Activated T-helper 9 cell treated with anti-CD3 and anti-CD28 coated beads, Interleukin-2, amount 50 U/mL, for 16 hours (primary cell): ENCODE data around the gene ZBTB21.
"Not testable (repeated sequence)": the region's sequence is repeated elsewhere in the genome, so short reads cannot be mapped to it uniquely, and the experiment has no call there.

Experiments
- DNase-seq: peaks from one replicate; pipeline ENCODE4 v3.0.0-alpha.2; 2020; ENCODE audit warnings: low read depth

The ZBTB21 gene

GRCh38 chr21:41967708-41968107, 42.5 kb downstream of the ZBTB21 start:
- DNase-seq, result no peak

DNA sequence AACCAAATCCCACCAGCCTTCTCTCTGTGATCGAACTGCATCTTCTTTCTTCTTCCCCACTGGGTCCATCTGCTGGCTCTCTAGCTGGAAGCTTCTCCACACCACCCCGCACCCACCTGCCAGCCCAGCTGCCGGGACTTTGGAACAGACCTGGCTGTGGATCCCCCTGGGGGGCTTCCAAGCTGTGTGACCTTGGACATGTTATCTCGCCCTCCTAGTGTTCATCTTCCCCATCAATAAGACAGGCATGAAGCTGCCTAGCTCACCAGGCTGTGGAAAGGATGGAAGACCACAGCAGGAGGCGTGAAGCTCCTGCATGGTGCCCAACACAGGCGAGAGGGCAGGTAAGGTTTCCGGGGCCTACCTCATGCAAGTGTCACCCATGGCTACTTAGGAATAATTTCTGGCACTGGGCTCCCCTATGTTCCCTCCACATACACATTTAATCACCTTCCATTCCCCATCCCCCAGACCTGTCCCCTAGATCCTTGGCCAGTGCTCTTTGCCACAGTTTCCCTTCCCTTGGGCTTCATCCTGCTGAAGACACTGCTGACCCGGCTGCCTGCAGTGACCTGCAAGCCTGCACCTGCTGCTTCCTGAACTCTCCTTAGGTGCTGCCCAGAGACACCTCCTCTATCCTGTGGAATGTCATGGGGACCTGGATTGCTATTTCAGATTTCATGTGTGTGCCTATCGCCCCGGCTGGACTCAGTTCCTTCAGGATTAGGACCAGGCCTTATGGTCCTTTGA, 43.1 kb downstream of the ZBTB21 start:
- no peak for DNase-seq

DNA sequence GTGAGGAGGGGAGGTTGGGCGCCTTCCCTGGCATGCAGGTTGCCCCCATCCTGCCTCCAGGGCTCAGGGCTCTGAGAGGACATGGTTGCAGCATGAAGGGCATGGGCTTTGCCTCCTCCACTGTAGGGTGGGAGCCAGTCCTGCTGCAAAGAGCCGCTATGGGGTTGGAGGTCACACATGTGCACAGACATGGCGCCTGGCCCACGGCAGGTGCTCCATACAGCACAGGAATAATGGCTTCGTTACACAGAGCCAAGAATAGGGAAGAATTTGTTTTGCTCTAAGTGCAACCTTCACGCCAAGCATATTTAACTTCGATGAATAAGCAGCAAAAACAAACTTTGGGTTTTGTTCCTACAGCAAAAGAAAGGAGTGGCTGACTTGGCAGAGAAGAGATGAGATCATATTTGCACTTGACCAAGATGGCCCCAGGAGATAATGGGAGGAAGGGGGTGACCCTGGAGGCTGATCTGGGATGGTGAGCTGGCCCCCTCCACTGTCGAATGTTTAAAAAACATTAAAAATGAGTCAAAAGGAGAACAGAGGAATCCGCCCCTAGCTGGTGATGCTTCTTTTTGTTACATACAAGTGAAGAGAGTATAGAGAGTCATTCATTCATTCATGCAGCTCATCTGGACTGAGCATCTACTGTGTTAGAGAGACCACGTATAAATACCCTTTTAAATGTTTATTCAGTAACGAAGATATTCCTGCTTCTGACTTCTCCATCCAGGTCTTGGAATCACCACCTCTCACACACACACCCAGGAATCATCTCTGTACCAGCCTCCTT, 43.9 kb downstream of the ZBTB21 start:
- no peak for DNase-seq

- DNase-seq, result no peak
Observed at GRCh38 chr21:41965461-41966013, 44.6 kb downstream of the ZBTB21 start.

GRCh38 chr21:41965045-41965444, 45.1 kb downstream of the ZBTB21 start:
- DNase-seq, result no peak

GRCh38 chr21:41964171-41964570, 46.0 kb downstream of the ZBTB21 start:
- DNase-seq, result no peak

DNA sequence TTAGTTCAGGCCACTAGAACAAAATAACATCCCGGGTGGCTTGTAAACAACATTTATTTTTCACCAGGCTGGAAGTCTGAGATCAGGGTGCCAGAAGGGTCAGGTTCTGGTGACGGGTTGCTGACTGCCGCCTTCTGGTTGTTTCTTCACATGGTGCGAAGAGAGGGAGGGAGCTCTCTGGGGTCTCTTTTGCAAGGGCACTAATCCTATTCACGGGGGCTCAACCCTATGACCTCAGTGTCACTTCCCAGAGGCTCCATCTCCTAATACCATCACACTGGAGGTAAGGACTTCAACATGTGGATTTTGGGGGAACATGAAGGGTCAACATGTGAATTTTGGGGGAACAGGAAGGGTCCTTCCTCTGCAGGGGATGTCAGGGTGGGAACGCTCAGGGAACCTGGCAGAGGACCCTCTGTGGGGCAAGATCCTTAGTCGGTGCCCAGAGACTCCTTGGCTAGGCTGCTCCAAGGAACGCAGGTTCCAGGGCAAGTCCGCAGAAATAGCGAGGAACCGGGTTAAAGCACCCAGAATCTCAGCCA, 47.7 kb downstream of the ZBTB21 start:
- DNase-seq, result no peak

DNA sequence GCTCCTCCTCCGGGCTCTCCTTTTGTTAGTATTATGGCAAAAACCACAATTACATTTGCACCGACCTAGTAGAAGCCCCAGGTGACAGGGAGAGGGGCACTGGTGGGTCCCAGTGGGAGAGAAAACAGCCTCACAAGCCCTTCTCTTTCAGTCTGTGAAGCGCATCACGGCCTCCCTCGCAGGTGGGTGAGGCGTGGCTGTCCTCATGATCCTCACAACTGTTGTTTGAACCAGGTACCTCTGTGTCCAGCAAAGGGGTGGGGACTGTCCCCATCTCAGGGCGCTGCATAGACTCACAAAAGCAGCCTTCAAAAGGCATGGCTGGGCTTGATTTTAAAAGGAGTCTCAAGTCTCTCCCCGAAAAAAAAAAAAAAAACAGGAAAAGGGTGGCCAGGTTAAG, 48.4 kb downstream of the ZBTB21 start:
- no peak for DNase-seq

GRCh38 chr21:41961282-41961701, 48.9 kb downstream of the ZBTB21 start:
- no peak for DNase-seq

DNA sequence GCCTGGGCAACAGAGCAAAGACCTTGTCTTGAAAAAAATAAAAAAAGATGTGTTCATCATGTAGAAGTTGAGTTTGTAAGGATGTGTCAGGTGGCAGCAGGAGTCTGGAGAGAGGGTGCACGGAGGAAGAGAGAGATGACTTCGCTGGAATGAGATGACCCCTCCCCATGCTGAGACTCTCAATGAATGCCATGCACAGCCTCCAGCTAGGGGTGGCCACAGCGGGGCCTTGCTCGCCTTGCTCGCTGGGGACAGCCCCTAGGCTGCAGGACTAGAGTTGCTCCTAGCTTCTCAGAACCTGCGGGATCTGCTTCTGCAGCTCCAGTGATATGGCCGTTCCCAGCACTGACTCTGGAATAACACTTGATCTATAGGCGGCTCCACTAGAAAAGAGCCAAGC, 49.8 kb downstream of the ZBTB21 start:
- no peak for DNase-seq

DNA sequence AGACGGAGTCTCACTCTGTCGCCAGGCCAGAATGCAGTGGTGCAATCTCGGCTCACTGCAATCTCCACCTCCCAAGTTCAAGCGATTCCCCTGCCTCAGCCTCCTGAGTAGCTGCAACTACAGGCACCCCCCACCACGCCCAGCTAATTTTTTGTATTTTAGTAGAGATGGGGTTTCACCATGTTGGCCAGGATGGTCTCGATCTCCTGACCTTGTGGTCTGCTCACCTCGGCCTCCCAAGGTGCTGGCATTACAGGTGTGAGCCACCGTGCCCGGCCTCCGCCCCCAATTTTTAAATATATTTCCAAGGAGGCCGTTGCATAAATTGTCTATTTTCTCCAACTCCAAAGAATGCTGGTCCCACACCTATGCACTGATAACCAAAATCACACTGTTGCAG, 50.5 kb downstream of the ZBTB21 start:
- not testable (repeated sequence) for DNase-seq

DNA sequence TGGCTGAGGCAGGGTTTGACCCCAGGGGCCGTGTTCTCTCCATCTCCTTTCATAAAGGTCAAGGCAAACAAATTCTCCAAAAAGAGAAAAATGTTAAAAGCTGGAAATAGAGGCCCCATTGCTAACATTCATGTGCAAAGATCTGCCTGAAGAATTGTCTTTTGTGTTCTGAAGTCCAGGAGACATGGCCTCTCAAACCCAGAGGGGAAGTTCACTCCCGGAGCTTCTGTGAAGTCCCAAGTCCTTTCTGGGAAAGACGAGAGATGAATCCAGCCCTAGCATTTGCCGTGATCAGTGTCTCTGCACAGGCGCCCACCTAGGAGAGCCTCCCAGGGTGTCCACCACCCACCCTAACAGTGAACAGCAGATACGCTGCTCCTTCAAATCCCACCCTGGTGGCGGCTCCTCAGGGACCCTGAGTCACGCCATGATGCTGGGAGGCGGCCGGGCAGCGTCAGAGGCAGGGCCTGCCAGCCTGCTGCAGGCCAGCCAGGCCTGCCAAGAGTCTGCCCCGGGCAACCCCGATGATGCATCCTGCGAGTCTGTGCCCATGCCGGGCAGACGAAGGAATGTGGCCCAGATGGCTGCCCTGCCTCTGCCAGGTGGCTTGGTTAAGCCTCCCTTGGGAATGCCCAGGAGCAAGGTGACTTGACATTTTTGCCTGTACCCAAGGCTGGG, 51.1 kb downstream of the ZBTB21 start:
- no peak for DNase-seq

DNA sequence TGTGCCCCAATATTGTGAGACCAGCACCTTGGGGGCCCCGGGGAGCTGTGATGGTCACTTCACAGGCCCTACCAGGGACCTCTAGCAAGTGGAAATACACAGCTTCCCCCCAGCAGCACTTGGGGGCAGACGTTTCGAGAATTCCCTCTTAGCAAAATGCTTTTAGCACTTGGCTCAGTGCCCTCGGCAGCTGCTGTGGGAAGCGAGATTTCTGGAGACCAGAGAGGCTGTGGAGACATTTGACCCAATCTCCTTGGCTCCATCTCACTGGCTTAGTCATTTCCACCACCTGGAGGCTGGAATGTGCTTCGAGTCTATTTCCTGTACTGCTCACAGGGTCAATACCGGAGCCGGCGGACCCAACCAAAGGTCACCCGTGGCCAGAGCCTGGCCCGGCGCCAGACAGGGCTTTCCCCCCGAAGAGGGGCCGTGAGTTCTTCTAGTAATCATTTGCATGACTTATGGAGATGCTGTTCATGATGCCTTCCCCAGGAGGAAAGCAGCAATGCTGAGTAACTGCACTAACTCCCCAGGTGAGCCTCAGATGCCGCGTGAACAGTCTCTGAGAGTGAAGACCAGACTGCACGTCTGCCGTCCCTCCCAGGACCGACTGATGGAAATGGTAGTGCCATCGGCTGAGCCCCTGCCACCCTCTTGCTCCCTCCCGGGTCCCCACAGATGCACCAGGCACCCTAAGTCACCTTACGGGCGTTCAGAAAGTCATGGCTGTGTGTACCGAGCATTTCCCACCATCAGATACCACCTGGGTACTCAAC, 52.0 kb downstream of the ZBTB21 start:
- no peak for DNase-seq

- DNase-seq, result no peak
Observed at GRCh38 chr21:41956926-41957729, 53.0 kb downstream of the ZBTB21 start.

DNA sequence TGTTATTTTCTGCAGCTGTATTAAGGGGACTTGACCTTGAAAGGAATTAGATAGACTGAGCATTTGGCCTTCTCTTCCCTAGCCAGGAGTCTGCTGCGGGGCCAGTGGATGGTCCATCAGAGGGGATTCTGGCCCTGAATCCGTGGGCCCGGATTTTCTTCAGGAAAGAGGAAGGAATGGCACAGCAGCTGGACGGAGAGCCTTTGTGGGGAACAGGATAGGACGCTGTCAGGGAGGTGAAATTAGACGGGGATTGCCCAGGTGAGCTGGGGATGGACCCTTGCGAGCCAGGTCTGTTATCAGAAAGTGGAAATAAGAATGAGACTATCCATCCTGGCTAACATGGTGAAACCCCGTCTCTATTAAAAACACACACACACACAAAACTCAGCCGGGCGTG, 54.6 kb downstream of the ZBTB21 start:
- no peak for DNase-seq

GRCh38 chr21:41954654-41955499, 55.3 kb downstream of the ZBTB21 start:
- DNase-seq, result no peak

DNA sequence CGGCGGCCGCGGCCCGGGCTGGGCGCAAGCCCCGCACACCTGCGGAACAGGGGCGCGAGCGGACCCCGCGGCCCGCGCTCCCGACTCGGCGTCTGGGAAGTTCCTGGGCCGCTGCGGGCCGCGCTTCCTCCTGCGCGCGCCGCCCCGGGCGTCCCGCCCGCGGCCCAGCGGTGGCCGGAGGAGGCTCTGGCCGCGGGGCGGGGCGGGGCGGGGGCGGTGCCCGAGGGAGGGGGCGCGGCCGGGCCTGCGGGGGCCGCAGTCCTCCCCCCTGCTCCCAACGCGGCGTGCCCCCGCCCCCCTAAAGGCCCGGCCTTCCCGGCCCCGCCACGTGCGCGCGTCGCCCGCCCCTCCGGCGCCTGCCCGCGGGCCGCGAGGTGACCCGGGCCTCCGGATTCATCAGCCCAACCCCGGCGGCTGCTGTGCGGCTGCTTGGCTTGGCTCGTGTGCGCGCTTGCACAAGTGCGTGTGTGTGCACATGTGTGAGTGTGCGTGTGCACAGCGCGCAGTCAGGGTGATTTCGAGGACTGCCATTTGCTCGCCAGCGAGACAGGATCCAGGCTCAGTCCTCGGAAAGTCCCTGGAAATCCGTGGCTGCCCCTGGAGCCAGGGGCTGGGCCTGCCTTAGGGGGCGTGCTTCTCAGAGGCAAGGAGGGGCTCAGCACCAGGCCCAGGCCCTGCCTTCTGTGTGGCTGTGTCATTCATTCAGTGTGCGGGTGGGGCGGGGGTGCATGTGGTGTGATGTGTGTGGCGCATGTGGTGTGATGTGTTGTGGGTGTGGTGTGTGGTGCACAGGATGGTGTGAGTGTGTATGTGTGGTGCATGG, 56.1 kb downstream of the ZBTB21 start, which contains the start of gene C2CD2:
C2CD2 (minus strand) TSS at position 188 of the 823 bp plus-strand sequence. CDS start 370 bp downstream, outside the sequence.
- DNase-seq, result no peak

GRCh38 chr21:41953249-41953830, 56.8 kb downstream of the ZBTB21 start:
- no peak for DNase-seq
